Measurements from ENCODE around the gene ASXL1. TPM values are rescaled to one million over a fixed set of nuclear protein-coding genes. Genes with fewer than 3 reads are reported as not detected.
"Not testable (repeated sequence)": the region's sequence is repeated elsewhere in the genome, so short reads cannot be mapped to it uniquely, and the experiment has no call there.

The ASXL1 gene
- total RNA-seq, 1 donor from 2014 or later = 97.5 TPM

- no peak for DNase-seq (ENCODE audit: extremely low spot score in 2 of 2)
These were observed 20.3 kb downstream of the ASXL1 start for GRCh38 chr20:32378461-32378860.

GRCh38 chr20:32380037-32380436, 21.9 kb downstream of the ASXL1 start:
- H3K4me3 ChIP-seq; H3K27ac ChIP-seq; DNase-seq (ENCODE audit: extremely low spot score in 2 of 2); H3K27me3 ChIP-seq; H3K9me3 ChIP-seq; intact Hi-C loops (cut with DNase I); H3K36me3 ChIP-seq: not testable (repeated sequence)
- H3K4me1 ChIP-seq = peaks cover 12% of the 10 kb centered on the region

More at GRCh38 chr20:32378461-32378860, 20.3 kb downstream of the ASXL1 start:
- H3K27ac ChIP-seq = no peak overlapping the region
- H3K4me1 ChIP-seq = no peaks in the 10 kb centered on the region
- H3K27me3 ChIP-seq = no peaks in the 10 kb centered on the region
- TF ChIP-seq POLR2AphosphoS5 (IDR thresholded peaks at IDR 0.05; ENCODE audit: insufficient read depth in 1 of 2, low read depth in 1 of 2) = no peak
- TF ChIP-seq POLR2A (IDR thresholded peaks at IDR 0.05) = no peak
- no peak for TF ChIP-seq CTCF (IDR thresholded peaks at IDR 0.05)
- H3K9me3 ChIP-seq = no peaks in the 10 kb centered on the region
- no peak overlapping the region for H3K4me3 ChIP-seq
- H3K36me3 ChIP-seq = peaks cover 0 to 7% of the 10 kb centered on the region in 2 donors
- intact Hi-C loops (cut with DNase I) = no loop called here

- Histone ChIP-seq H3K27me3 (no peaks in the 10 kb centered on the region), H3K9me3 (no peaks in the 10 kb centered on the region), H3K27ac (no peak overlapping the region), H3K36me3 (peaks cover 0 to 7% of the 10 kb centered on the region in 2 donors), H3K4me1 (peaks cover 19% of the 10 kb centered on the region), H3K4me3 (no peak overlapping the region)
- TF ChIP-seq CTCF (IDR thresholded peaks at IDR 0.05) = no peak
- no peak for TF ChIP-seq POLR2A (IDR thresholded peaks at IDR 0.05)
- TF ChIP-seq POLR2AphosphoS5 (IDR thresholded peaks at IDR 0.05; ENCODE audit: insufficient read depth in 1 of 2, low read depth in 1 of 2) = no peak
- no peak for DNase-seq (ENCODE audit: extremely low spot score in 2 of 2)
- intact Hi-C loops (cut with DNase I) = no loop called here
These were observed 22.6 kb downstream of the ASXL1 start for GRCh38 chr20:32380745-32381144.

GRCh38 chr20:32382102-32382950, 24.2 kb downstream of the ASXL1 start:
- Histone ChIP-seq H3K27ac (no peak overlapping the region), H3K4me3 (no peak overlapping the region), H3K9me3 (no peaks in the 10 kb centered on the region), H3K4me1 (peaks cover 23% of the 10 kb centered on the region), H3K27me3 (no peaks in the 10 kb centered on the region), H3K36me3 (no peaks in the 10 kb centered on the region)
- no peak for TF ChIP-seq CTCF (IDR thresholded peaks at IDR 0.05)
- no peak for TF ChIP-seq POLR2A (IDR thresholded peaks at IDR 0.05)
- no peak for TF ChIP-seq POLR2AphosphoS5 (IDR thresholded peaks at IDR 0.05; ENCODE audit: insufficient read depth in 1 of 2, low read depth in 1 of 2)
- no peak for DNase-seq (ENCODE audit: extremely low spot score in 2 of 2)
- intact Hi-C loops (cut with DNase I) = no loop called here

GRCh38 chr20:32383441-32383840, 25.3 kb downstream of the ASXL1 start:
- H3K27ac ChIP-seq; DNase-seq (ENCODE audit: extremely low spot score in 2 of 2); intact Hi-C loops (cut with DNase I); H3K36me3 ChIP-seq; H3K4me3 ChIP-seq; H3K27me3 ChIP-seq; H3K9me3 ChIP-seq: not testable (repeated sequence)
- peaks cover 23% of the 10 kb centered on the region for H3K4me1 ChIP-seq

GRCh38 chr20:32385541-32385940, 27.4 kb downstream of the ASXL1 start:
- H3K4me3 ChIP-seq = no peak overlapping the region
- DNase-seq (ENCODE audit: extremely low spot score in 2 of 2) = no peak
- H3K27ac ChIP-seq = no peak overlapping the region
- TF ChIP-seq CTCF (IDR thresholded peaks at IDR 0.05) = no peak
- H3K36me3 ChIP-seq = no peaks in the 10 kb centered on the region
- no peaks in the 10 kb centered on the region for H3K9me3 ChIP-seq
- H3K4me1 ChIP-seq = peaks cover 23% of the 10 kb centered on the region
- intact Hi-C loops (cut with DNase I) = no loop called here
- H3K27me3 ChIP-seq = no peaks in the 10 kb centered on the region
